PFSK-1 (cell line): ENCODE measurements around the gene ZDHHC12.

Experiments used
- FOXP2 ChIP-seq: optimal IDR thresholded peaks from 2 replicates; pipeline ENCODE3; 2011; ENCODE audit warnings: borderline replicate concordance, control low read depth, inconsistent platforms; ENCODE audit not compliant: insufficient read depth; ENCODE audit errors: extremely low read length, extremely low read depth
- POLR2AphosphoS5 ChIP-seq: IDR thresholded peaks from 2 replicates; pipeline ENCODE4 v1.6.1; 2012; ENCODE audit warnings: low read depth, mild to moderate bottlenecking, control low read depth, low read length, moderate library complexity
- SIN3A ChIP-seq: IDR thresholded peaks from 2 replicates; pipeline ENCODE4 v1.6.1; 2012; ENCODE audit warnings: mild to moderate bottlenecking, low read length, moderate library complexity, borderline replicate concordance; ENCODE audit not compliant: insufficient read depth
- TAF1 ChIP-seq: IDR thresholded peaks from 2 replicates; pipeline ENCODE4 v1.6.1; 2012; ENCODE audit warnings: low read length, control low read depth, borderline replicate concordance; ENCODE audit not compliant: insufficient read depth
- TF ChIP-seq, protein P1 (sequence below), 2 experiments: IDR thresholded peaks; 2 replicates each; pipeline versions ENCODE4 v1.6.1 to v1.8.0; 2011 to 2012; ENCODE audit warnings: low read depth in 2 of 2, low read length in 2 of 2, control low read depth in 1 of 2, inconsistent platforms in 1 of 2, mild to moderate bottlenecking in 1 of 2, moderate library complexity in 1 of 2; ENCODE audit not compliant: insufficient read depth in 1 of 2

The ZDHHC12 gene

GRCh38 chr9:128694344-128694743 lies 29.6 kb downstream of the ZDHHC12 start:
- TF ChIP-seq, protein P1, sequence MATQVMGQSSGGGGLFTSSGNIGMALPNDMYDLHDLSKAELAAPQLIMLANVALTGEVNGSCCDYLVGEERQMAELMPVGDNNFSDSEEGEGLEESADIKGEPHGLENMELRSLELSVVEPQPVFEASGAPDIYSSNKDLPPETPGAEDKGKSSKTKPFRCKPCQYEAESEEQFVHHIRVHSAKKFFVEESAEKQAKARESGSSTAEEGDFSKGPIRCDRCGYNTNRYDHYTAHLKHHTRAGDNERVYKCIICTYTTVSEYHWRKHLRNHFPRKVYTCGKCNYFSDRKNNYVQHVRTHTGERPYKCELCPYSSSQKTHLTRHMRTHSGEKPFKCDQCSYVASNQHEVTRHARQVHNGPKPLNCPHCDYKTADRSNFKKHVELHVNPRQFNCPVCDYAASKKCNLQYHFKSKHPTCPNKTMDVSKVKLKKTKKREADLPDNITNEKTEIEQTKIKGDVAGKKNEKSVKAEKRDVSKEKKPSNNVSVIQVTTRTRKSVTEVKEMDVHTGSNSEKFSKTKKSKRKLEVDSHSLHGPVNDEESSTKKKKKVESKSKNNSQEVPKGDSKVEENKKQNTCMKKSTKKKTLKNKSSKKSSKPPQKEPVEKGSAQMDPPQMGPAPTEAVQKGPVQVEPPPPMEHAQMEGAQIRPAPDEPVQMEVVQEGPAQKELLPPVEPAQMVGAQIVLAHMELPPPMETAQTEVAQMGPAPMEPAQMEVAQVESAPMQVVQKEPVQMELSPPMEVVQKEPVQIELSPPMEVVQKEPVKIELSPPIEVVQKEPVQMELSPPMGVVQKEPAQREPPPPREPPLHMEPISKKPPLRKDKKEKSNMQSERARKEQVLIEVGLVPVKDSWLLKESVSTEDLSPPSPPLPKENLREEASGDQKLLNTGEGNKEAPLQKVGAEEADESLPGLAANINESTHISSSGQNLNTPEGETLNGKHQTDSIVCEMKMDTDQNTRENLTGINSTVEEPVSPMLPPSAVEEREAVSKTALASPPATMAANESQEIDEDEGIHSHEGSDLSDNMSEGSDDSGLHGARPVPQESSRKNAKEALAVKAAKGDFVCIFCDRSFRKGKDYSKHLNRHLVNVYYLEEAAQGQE (IDR thresholded peaks at IDR 0.05; ENCODE audit: insufficient read depth in 1 of 2, low read depth in 2 of 2, low read length in 2 of 2): no peak
- TF ChIP-seq SIN3A (no peak), POLR2AphosphoS5 (no peak), FOXP2 (no peak), TAF1 (no peak)

GRCh38 chr9:128690684-128691034 lies 33.3 kb downstream of the ZDHHC12 start:
- no peak for TF ChIP-seq POLR2AphosphoS5
- TF ChIP-seq, protein P1 (IDR thresholded peaks at IDR 0.05; ENCODE audit: insufficient read depth in 1 of 2, low read depth in 2 of 2, low read length in 2 of 2): no peak
- TF ChIP-seq TAF1: no peak
- no peak for TF ChIP-seq FOXP2
- no peak for TF ChIP-seq SIN3A

DNA sequence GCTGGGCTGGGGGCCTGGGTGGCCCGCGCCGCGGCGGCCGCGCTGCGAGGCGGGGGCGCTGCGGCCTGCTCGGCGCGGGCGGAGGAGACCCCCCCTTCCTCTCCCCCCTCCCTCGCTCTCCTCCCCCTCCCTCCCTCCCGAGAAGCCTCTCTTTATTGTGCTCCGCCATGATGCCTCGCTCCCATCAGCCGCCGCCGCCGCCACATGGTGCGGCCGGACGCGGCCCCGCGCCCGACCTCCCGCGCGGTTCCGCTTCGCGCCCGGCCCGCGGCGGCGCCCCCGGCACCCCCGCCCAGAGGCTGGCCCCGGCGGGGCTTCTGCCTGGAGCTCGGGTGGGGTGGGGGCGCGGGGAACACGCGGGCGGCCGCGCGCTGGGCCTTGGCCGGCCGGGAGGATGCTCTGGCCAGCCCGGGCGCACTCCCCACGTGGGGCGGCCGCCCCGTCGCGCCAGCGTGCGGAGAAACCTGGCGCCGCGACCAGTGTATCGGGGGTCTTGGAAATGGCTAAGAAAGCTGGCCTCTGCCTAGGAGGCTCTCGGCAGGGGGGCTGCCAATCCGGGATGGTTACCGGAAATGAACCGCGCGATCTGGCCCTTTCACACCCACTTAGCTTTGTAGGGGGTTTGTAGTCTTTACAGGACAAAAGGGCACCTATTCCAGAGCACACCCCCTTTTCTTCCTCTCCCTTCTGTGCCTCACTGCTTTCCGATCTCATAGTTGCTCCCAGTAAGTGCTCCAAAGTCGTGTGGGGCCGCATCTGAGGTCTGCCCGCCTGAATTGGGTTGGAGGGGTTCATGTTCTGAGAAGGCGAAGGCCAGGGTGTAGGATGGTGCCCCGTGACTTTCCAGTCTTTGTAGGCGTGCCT lies 33.9 kb downstream of the ZDHHC12 start:
- TF ChIP-seq SIN3A (no peak), TAF1 (no peak)
- TF ChIP-seq, protein P1 (IDR thresholded peaks at IDR 0.05; ENCODE audit: insufficient read depth in 1 of 2, low read depth in 2 of 2, low read length in 2 of 2): no peak

- TF ChIP-seq TAF1 (no peak), SIN3A (no peak), POLR2AphosphoS5 (no peak), FOXP2 (no peak)
- TF ChIP-seq, protein P1 (IDR thresholded peaks at IDR 0.05; ENCODE audit: insufficient read depth in 1 of 2, low read depth in 2 of 2, low read length in 2 of 2): no peak
Measured at GRCh38 chr9:128689293-128689774, 34.6 kb downstream of the ZDHHC12 start.
